Measurements from ENCODE around the gene DUSP9.

Gene DUSP9

GRCh38 chrX:153622661-153623309 is 24.2 kb upstream of the DUSP9 start:
- no peak for DNase-seq

GRCh38 chrX:153623310-153624029 is 23.5 kb upstream of the DUSP9 start:
- no peak for DNase-seq

- DNase-seq: no peak
Measured at GRCh38 chrX:153624196-153625091, 22.6 kb upstream of the DUSP9 start.

GRCh38 chrX:153625271-153626024 is 21.6 kb upstream of the DUSP9 start:
- no peak for DNase-seq

GRCh38 chrX:153626025-153626633 is 20.9 kb upstream of the DUSP9 start:
- no peak for DNase-seq

GRCh38 chrX:153626863-153627674 is 19.9 kb upstream of the DUSP9 start:
- no peak for DNase-seq

- DNase-seq: no peak
Measured at GRCh38 chrX:153627675-153628111, 19.3 kb upstream of the DUSP9 start.

- DNase-seq: no peak
Measured at GRCh38 chrX:153628129-153628528, 18.9 kb upstream of the DUSP9 start.

GRCh38 chrX:153628665-153629064 is 18.3 kb upstream of the DUSP9 start:
- DNase-seq: no peak

GRCh38 chrX:153631346-153631745 is 15.7 kb upstream of the DUSP9 start:
- no peak for DNase-seq

GRCh38 chrX:153631907-153632594 is 15.0 kb upstream of the DUSP9 start:
- DNase-seq: no peak

- no peak for DNase-seq
Measured at GRCh38 chrX:153632595-153632946, 14.4 kb upstream of the DUSP9 start.

GRCh38 chrX:153633048-153633447 is 14.0 kb upstream of the DUSP9 start:
- DNase-seq: no peak

GRCh38 chrX:153633607-153634180 is 13.3 kb upstream of the DUSP9 start:
- DNase-seq: no peak

GRCh38 chrX:153634236-153634635 is 12.8 kb upstream of the DUSP9 start:
- DNase-seq: no peak

- DNase-seq: no peak
Measured at GRCh38 chrX:153634832-153635231, 12.2 kb upstream of the DUSP9 start.

- no peak for DNase-seq
Measured at GRCh38 chrX:153635388-153635787, 11.6 kb upstream of the DUSP9 start.

- no peak for DNase-seq
Measured at GRCh38 chrX:153635788-153636668, 11.0 kb upstream of the DUSP9 start.

GRCh38 chrX:153636716-153637115 is 10.3 kb upstream of the DUSP9 start:
- no peak for DNase-seq
